Measurements from ENCODE around the gene C2CD2.

Gene C2CD2

DNA sequence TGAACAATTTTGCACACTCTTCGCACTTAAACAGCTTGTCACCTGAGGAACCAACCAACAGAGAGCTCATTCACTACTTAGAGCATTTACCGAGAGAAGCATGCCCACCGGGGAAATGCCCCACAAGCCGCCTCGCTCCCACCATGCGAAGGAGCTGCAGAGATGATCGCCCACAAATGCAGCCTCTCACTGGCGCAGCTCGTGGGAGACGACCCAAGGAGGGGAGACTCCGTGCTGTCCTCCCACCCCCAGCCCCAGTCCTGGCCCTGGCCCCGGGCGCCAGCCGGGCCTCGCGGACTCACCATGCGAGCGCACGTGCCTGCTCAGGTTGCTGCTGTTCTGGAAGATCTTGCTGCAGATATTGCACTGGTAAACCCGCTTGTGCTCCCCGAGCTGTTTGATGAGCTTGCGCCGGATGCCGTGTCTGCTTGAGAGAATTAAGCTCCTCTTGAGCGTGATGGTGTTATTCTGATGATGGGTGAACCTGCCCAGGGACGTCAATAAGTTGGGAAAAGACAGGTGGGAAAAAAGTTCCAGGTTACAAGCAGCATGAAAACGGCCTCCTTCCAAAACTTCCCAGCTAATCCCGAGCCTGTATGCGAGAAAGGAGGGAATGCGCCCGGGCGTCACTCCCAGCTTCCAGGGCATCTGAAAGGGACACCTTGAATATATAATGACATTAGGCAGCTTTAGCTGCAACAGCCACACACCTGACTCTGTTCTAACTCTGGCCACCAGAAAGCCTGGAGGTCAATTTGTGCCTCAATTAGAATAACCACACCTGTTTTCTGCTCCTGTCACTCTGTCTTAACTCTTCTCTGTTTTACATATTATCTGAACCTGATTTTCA, 117.4 kb downstream of the C2CD2 start:
- DNase-seq = no peak

GRCh38 chr21:41835711-41836154, 118.1 kb downstream of the C2CD2 start:
- DNase-seq = no peak

Measured in NCI-H187 treated with DMSO at 0.1 percent for 48 hours (cell line).